T-helper 2 cell treated with Interferon-gamma antibody and Interleukin-4, amounts not matched to agents 5 μg/mL and 100 μg/mL, for 36 hours (primary cell): ENCODE results near the gene RPP30.
"Not testable (repeated sequence)": the region's sequence is repeated elsewhere in the genome, so short reads cannot be mapped to it uniquely, and the experiment has no call there.

Source experiments
- DNase-seq: peaks from one replicate; pipeline ENCODE4 v3.0.0; 2021; ENCODE audit warnings: low spot score
- H3K27ac Mint-ChIP-seq: one replicate; pipeline ENCODE4 v1.8.0; 2021; ENCODE audit warnings: mild to moderate bottlenecking, mixed read lengths
- H3K27me3 Mint-ChIP-seq: one replicate; pipeline ENCODE4 v1.8.0; 2021; ENCODE audit warnings: low read depth, mixed read lengths
- H3K36me3 Mint-ChIP-seq: one replicate; pipeline ENCODE4 v1.8.0; 2021; ENCODE audit warnings: low read depth, mixed read lengths
- H3K4me1 Mint-ChIP-seq: one replicate; pipeline ENCODE4 v1.8.0; 2021; ENCODE audit warnings: low read depth, mixed read lengths
- H3K4me3 Mint-ChIP-seq: one replicate; pipeline ENCODE4 v1.8.0; 2022; ENCODE audit warnings: mild to moderate bottlenecking, moderate library complexity, mixed read lengths
- H3K9me3 Mint-ChIP-seq: one replicate; pipeline ENCODE4 v1.8.0; 2021; ENCODE audit warnings: mixed read lengths

The RPP30 gene

DNA sequence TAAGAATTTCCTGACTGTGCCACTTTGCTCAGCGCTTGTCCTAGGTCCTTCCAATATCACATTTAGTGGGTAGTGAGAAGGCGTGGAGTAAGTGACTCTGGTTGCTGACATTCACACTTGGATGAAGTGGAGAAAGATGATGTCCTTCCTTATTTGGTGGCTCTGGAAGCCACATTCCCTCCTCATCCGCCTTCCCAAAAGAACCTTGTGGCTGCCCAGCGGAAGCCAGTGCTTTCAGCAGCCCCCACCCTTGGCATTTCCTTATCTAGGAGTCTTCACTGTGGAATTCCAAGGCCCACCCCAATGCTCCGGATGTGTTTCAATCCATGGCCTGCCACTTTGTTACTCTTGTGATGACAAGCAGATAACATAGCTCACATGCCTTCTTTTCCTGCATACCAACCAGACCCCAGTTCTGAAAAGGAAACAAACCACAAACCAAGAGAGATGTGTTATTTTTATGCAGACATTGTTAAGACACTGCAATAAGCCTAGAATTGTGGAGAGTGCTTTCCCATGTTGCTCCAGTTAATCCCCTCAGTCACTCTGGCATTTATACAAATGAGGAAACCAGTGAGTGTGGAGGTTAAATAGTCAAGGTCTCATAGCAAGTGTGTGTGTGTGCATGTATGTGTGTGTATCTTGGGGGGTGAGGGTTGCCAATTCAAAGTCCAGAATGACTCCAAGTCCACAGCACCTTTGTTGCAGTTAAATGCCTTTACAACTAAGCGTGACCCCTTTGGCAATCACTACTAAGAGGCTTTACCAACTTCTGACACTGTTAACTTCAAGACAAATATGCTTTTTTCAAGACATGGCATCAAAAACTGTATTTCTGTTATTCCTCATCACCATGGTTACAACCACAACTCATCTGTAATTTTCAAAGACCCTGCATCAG lies 59.4 kb downstream of the RPP30 start:
- H3K4me1 Mint-ChIP-seq: peaks cover 8% of the 10 kb centered on the region
- H3K36me3 Mint-ChIP-seq: no peaks in the 10 kb centered on the region
- H3K4me3 Mint-ChIP-seq: no peak overlapping the region
- no peak overlapping the region for H3K27ac Mint-ChIP-seq
- peaks cover 57% of the 10 kb centered on the region for H3K27me3 Mint-ChIP-seq
- H3K9me3 Mint-ChIP-seq: no peaks in the 10 kb centered on the region
- DNase-seq: no peak

DNA sequence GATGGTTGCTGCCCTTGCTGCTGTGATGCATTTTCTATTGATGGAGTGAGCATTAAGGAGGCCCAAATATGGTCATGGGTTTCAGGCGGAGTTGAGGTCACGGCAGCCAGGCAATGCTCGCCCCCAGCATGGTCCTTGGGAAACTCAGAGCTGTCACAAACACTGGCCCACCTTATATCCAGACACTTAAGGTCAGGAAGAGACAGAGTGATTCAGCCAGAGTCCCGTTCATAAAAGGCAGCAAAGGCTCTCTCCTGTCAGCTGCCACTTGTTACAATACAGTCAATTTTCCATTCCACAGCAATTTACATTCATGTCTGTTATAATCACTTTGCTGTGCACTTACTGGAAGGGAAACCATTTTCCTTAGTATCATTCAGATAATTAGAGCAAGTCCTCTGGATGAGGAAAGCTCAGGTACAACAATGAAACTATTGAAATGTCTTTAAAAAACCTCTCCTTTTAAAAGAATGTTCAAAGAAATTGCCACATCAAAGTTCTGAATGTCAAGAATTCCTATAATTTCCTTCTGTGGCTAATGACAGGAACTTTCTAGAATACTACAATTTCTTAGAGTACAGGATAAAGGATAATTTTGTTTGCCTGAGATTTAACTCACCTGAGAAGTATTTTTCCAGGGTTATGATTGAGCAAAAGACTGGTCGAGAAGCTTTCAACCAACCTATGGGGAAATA lies 64.0 kb downstream of the RPP30 start:
- DNase-seq: no peak
- peaks cover 28% of the 10 kb centered on the region for H3K27me3 Mint-ChIP-seq
- no peak overlapping the region for H3K27ac Mint-ChIP-seq
- H3K4me1 Mint-ChIP-seq: peaks cover 10% of the 10 kb centered on the region
- H3K4me3 Mint-ChIP-seq: no peak overlapping the region
- H3K36me3 Mint-ChIP-seq: no peaks in the 10 kb centered on the region
- H3K9me3 Mint-ChIP-seq: no peaks in the 10 kb centered on the region

DNA sequence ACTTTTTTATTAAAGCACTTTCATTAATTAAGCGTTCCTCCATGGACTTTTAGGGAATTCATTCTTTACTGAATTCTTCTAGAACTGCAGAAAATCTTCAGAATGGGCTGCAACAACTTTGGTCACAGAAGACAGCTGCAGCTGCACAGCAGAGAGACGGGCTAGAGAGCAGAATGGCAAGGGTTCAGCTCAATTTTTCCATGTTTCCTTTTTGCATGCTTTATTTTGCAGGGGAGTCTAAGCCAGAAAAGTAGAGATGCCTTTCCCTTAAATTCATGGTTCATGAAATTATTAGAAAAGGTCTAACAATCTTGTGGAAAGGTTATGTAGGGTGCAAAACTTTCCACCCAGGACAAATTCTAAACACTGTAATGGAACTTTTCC lies 64.5 kb downstream of the RPP30 start:
- Mint-ChIP-seq H3K36me3 (no peaks in the 10 kb centered on the region), H3K27me3 (peaks cover 23% of the 10 kb centered on the region), H3K27ac (no peak overlapping the region), H3K4me3 (no peak overlapping the region), H3K4me1 (peaks cover 10% of the 10 kb centered on the region), H3K9me3 (no peaks in the 10 kb centered on the region)
- no peak for DNase-seq

- peaks cover 11% of the 10 kb centered on the region for H3K27me3 Mint-ChIP-seq
- H3K4me1 Mint-ChIP-seq: peaks cover 10% of the 10 kb centered on the region
- no peaks in the 10 kb centered on the region for H3K9me3 Mint-ChIP-seq
- DNase-seq: no peak
- H3K36me3 Mint-ChIP-seq: no peaks in the 10 kb centered on the region
- H3K27ac Mint-ChIP-seq: no peak overlapping the region
- no peak overlapping the region for H3K4me3 Mint-ChIP-seq
These were observed 66.0 kb downstream of the RPP30 start for GRCh38 chr10:90937645-90938258.

GRCh38 chr10:90939116-90939515 lies 67.3 kb downstream of the RPP30 start:
- Mint-ChIP-seq H3K36me3 (peaks cover 1% of the 10 kb centered on the region), H3K4me3 (no peak overlapping the region), H3K27me3 (peaks cover 6% of the 10 kb centered on the region), H3K9me3 (no peaks in the 10 kb centered on the region), H3K27ac (no peak overlapping the region), H3K4me1 (peaks cover 13% of the 10 kb centered on the region)
- DNase-seq: no peak

GRCh38 chr10:90939648-90940047 lies 67.9 kb downstream of the RPP30 start:
- no peak overlapping the region for H3K4me3 Mint-ChIP-seq
- no peaks in the 10 kb centered on the region for H3K9me3 Mint-ChIP-seq
- no peak overlapping the region for H3K27ac Mint-ChIP-seq
- H3K36me3 Mint-ChIP-seq: peaks cover 1% of the 10 kb centered on the region
- DNase-seq: no peak
- H3K4me1 Mint-ChIP-seq: peaks cover 13% of the 10 kb centered on the region
- H3K27me3 Mint-ChIP-seq: peaks cover 6% of the 10 kb centered on the region

DNA sequence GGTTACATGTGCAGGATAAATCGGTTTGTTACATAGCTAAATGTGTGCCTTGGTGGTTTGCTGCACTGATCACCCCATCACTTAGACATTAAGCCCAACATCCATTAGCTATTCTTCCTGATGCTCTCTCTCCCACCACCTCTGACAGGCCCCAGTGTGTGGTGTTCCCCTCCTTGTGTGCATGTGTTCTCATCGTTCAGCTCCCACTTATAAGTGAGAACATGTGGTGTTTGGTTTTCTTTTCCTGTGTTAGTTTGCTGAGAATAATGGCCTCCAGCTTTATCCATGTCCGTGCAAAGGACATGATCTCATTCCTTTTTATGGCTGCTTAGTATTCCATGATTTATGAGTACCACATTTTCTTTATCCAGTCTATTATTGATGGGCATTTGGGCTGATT lies 71.2 kb downstream of the RPP30 start:
- not testable (repeated sequence) for H3K27me3 Mint-ChIP-seq, H3K36me3 Mint-ChIP-seq, H3K9me3 Mint-ChIP-seq, DNase-seq, H3K27ac Mint-ChIP-seq, H3K4me3 Mint-ChIP-seq
- peaks cover 23% of the 10 kb centered on the region for H3K4me1 Mint-ChIP-seq

- Mint-ChIP-seq H3K9me3 (peaks cover 11% of the 10 kb centered on the region), H3K36me3 (peaks cover 10% of the 10 kb centered on the region), H3K4me1 (peaks cover 23% of the 10 kb centered on the region), H3K27ac (no peak overlapping the region), H3K4me3 (no peak overlapping the region), H3K27me3 (no peaks in the 10 kb centered on the region)
- no peak for DNase-seq
These were observed 73.0 kb downstream of the RPP30 start for GRCh38 chr10:90944749-90945148.

- H3K36me3 Mint-ChIP-seq: peaks cover 10% of the 10 kb centered on the region
- H3K27ac Mint-ChIP-seq: peak overlapping the region; percentile 14
- no peak for DNase-seq
- H3K27me3 Mint-ChIP-seq: no peaks in the 10 kb centered on the region
- H3K4me3 Mint-ChIP-seq: no peak overlapping the region
- H3K4me1 Mint-ChIP-seq: peaks cover 23% of the 10 kb centered on the region
- peaks cover 17% of the 10 kb centered on the region for H3K9me3 Mint-ChIP-seq
These were observed 73.8 kb downstream of the RPP30 start for GRCh38 chr10:90945491-90946070.

GRCh38 chr10:90947030-90947960 lies 75.5 kb downstream of the RPP30 start:
- Mint-ChIP-seq H3K9me3 (peaks cover 32% of the 10 kb centered on the region), H3K4me1 (peaks cover 22% of the 10 kb centered on the region), H3K27ac (peak overlapping the region; percentile 82), H3K27me3 (peaks cover 7% of the 10 kb centered on the region), H3K36me3 (peaks cover 17% of the 10 kb centered on the region), H3K4me3 (peak overlapping the region; percentile 64)
- peak; percentile 10 for DNase-seq
